RPMI7951 (cell line): ENCODE measurements around the gene DNMT3A. TPM values are rescaled to one million over a fixed set of nuclear protein-coding genes. Genes with fewer than 3 reads are reported as not detected.
"Not testable (repeated sequence)": the region's sequence is repeated elsewhere in the genome, so short reads cannot be mapped to it uniquely, and the experiment has no call there.

Experiments used
- DNase-seq: peaks from one replicate; pipeline ENCODE4 v3.0.0-alpha.2; 2012; ENCODE audit warnings: low read depth
- total RNA-seq: library from RNA; depleted of rRNA; stranded (reverse); fragments of >200 nt; shearing (Covaris generic); gene quantifications from 2 replicates; pipeline ENCODE4 v1.2.3, GENCODE V29; 2014

The DNMT3A gene
- total RNA-seq, 1 experiment from 2014 or later: 1.4 TPM

DNA sequence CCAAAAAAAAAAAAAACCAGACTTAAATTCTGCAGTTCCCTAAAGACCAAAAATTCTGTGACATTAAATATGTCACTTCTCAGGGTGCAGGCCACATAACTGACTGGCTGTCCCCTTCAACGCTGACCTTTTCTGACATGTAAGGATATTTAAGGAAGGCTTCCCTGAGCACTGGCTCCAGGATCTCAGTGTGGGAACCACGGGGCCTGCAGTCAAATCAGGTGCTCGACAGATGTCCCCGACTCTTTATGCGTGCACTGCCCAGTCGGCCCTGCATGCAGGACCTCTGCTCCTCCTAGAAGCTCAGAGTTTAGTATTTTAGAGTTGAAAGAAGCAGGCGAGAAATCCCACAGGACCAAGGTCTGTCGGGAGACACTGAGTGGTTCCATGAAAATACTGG is 104.0 kb downstream of the DNMT3A start:
- no peak for DNase-seq

DNA sequence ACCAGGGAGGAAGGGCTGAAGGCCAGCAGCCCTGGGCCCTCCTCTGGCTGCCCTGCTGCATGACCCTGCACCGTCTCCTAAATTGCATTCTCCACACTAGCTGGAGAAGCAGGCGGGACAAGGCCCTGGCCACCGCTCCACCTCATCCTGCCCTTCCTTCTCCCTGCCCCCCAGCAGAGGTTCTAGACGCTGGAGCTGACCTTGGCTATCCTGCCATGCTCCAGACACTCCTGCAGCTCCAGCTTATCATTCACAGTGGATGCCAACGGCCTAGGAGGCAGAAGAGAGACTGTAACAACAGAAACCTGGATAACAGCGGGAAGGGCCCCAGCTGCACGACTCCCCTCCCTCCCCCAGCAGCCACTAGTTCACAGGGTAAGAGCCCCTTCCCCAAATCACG is 105.0 kb downstream of the DNMT3A start:
- DNase-seq: no peak

DNA sequence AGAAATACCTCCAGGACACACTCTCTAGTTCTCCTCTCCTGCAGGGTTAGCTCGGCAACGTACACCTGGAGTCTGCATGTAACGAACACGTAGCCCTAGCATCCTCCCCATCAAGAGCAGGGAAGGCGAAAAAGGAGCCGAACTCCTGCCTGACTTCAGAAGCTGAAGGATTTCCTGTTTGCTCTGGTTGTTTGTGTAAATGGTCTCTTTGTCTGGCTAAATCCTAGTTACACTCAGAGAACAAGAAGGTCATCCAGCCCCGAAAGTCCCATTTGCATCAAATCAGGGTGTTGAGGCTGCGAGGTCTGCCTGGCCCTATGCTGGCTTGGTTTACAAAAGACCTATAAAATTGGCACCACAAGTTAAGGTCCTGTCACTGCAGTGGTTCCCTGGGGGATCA is 107.0 kb downstream of the DNMT3A start:
- DNase-seq: peak; percentile 16

DNA sequence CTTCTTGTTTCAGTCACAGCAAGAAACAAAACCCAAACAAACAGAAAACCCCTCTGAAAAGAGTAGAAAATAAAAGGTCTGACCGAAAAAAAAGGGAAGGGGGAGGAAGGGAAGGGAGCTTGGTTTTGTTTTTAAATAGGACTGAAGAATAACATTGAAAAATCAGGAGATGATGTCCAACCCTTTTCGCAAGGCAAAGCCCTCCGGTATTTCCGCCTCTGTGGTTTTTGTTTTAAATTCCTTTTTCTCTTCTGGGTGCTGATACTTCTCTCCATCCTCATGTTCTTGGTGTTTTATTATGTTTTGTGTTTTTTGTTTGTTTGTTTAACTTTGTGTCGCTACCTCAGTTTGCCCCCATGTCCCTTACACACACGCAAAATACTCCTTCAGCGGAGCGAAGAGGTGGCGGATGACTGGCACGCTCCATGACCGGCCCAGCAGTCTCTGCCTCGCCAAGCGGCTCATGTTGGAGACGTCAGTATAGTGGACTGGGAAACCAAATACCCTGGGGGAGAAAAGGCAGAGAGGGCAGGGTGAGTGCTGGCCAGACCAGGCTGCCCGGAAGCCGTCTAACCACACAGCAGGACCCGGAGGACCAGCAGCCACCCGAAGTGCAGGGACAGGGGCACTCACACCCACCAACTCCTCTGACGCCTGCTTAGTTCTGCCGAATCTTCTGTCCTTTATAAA is 107.7 kb downstream of the DNMT3A start:
- peak; percentile 71 for DNase-seq

DNA sequence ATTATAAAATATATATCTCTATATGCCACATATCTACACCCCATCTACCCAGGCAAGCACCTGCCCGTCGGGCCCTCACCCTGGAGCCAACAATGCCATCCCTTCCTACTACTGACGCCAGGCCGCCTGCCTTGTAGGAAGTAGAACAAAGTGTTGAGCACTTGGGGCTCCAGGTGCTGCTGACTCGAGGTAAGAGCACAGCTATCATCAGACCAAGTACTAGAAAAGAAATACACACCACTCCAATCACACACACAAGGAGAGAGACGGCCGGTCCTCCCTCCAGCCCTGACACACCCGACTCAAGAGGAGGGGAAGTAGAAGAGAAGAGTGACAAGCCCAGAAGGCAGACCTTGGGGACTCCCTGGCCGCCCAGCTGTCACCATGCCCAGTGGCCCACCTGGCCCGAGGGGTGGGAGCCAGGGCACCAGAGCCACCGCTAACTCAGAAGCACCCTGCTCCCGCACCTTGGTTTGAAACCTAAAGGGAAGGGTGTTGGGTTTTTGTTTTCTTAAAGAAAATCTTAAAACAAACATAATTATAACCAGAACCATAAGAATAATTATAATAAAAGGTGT is 109.4 kb downstream of the DNMT3A start:
- no peak for DNase-seq

DNA sequence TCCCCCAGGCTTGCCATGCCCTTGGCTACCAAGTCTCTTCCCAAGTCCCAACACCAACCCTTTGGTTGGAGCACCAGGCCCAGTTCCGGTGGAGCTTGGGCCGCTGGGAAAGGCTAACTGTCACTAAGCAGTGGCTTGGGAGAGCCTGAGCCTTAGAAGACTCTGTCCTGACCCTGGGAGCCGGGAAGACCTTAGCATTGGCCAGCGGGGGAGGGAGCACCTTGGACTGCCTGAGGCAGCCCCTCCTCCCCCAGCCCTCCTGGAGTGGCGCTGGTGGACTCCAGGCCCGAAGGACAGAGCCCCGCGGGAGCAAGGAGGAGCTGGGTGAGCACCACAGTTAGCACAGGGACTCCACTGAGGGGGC is 110.8 kb downstream of the DNMT3A start:
- DNase-seq: no peak

DNA sequence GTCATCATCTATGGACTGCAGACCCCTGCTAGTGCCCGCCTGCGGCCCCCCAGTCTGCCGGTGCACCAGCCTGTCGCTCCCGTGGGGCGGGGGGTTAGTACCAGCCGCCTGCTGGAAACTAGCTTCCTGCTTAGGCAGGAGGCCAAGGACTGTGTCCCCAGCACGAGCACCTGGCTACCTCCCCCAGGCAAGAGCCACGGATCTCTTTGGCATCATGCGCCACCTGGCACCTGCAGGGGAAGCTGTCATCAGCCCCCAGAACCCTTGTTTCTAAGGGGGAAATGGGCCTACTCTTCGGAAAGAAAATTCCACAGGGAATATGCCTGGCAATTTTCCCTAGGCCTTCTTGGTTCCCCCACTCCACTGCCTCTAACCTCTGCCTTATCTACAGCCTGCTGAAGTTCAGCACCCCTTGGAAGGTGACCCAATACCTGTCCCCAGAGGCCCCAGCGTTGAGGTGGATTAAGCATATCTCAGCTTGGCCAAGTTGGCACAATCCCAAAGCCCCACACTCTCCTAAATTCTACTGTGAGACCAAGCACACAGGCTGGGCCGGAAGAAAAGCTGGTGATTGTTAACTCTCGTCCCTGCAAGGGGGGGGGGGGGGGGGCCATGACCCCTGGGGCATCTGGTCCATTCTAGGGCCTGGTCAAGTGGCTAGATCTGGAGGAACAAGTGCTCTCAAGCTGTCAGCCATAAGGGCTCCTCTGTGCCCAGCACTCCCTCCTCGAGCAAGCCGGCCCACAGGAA is 111.4 kb downstream of the DNMT3A start:
- DNase-seq: no peak

DNA sequence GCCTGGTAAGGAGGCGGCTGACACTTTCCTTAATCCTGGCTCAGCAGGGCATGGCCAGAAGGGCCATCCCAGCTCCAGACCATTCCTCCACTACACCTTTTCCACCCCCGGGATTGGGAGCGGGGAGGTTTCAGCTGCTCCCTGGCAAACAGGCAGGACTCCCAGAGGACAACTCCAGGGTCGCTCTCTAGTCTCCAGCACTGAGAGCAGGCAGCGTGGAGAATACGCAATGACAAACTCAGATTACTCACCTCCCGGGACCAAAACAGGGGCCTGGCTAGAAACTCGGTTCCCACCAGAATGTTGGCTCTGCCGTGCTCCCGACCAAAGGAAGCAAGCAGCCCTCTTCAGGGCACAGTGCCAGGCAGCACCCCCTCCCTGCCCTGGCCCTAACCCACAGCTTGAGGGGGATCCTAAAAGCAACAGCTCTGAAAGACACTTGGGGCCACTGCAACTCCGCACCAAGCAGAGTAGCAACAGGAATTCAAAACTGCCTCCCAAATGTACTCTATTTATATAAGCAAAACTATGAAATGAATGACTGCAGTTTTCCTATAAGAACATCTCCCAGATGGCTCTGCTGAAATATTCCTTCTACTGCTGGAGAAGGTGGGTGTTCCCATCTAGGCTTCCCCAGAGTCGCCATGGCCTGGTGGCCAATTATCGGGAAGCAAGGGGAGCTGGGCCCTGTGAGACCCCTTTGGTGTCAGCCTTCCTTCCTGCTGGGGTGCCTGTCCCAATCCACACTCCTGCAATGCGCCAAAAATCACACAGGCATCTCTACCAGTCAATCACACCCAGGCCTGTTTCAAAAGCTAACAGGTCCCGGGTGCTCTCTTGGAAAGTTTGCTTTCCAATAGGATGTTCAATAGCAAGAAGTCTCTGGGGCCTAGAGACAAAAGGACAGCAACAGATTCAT is 112.2 kb downstream of the DNMT3A start:
- no peak for DNase-seq

DNA sequence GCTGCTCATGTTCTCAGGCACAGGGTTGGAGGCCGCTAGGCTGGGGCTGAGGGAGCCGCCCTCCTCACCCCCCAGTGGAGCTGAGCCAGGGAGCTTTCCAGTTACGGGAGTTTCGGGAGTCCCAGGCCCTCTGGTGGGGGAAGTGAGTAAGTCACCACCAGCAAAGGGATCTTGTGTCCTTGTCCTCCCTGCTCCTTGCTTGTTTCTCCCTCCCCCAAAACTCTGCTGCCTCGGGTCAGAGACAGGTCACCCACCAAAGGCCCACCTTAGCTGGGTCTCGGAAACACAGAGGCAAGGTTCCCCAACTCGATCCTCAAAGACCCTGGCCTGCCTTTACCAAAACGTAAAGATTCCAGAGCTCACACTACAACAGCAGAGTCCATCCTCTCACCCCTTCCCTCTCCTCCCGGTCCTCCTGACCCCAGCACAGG is 112.9 kb downstream of the DNMT3A start:
- DNase-seq: peak; percentile 78

DNA sequence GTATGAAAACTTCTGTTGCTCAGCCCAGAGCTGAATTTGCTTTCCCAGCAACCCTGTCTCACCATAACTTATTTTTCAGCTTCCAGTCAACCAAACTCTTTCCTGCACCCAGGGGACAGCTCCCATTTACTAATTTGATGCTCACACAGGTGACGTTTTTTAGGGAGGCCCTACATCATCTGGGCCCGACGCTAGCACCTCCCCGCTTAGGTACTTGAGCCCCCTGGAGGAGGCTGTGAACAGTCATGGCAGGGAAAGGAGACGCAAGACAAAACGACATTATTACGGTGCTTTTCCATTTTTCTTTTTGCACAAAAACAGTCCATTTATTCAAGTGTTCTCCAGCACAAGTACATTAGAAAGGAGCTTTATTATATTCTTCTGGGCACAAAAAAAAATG is 114.1 kb downstream of the DNMT3A start:
- no peak for DNase-seq

DNA sequence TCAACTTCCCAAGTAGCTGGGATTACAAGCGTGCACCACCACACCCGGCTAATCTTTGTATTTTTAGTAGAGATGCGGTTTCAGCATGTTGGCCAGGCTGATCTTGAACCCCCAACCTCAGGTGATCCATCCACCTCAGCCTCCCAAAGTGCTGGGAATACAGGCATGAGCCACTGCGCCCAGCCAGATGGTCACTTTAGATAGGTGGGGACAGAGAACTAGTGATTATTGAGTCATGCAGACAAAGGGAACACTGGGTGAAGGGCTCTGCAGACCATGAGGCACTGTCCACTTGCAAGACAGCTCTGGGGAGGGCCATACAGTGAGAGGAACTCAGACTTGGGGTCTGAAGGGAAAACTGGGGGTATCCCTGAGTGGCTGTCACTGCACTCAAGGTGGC is 114.9 kb downstream of the DNMT3A start:
- no peak for DNase-seq

DNA sequence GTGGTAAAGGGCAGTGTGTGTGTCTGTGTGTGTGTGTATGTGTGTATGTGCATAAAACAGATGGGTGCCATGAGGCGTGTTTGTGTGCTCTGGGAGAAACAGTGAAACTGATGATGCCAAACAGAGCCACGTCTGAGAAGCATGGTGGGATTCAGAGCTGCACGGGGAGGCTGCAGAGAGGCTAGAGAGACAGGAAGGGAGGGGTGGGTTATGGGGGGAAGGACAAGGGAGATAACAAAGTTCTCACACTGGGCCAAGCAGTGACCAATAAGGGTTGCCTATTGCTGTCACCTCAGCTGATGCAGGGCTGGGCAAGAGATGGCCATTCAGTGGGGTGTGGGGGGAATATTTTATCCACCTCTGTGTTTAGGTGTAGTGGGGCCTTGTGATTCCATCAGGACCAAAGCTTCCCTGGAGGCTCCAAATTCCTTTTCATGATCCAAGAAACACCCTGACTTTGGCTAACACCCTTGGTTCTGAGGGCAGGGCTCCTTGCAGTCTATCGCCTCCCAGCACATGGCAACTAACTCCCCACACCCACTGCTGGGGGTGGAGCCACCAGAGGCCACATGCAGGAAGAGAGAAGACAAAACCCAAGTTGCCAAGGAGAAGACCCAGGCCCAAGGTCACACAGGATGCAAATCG is 119.1 kb downstream of the DNMT3A start:
- DNase-seq: no peak

DNA sequence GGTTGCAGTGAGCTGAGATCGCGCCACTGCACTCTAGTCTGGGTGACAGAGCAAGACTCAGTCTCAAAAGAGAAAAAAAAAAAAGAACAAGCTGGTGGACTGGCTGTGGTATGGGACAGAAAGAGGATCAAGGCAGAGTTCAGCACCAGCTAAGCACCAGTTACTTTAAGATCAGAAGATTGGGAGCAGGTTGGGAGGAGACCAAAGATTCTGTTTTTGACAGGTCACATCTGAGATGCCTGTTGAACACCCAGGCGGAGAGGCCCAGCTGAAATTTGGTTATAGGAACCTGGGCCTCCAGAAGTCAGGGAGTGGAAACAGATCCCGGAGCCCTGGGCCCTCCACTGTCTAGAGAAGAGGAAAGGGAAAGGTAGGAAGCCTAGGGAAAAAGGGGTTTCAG is 120.1 kb downstream of the DNMT3A start:
- no peak for DNase-seq

DNA sequence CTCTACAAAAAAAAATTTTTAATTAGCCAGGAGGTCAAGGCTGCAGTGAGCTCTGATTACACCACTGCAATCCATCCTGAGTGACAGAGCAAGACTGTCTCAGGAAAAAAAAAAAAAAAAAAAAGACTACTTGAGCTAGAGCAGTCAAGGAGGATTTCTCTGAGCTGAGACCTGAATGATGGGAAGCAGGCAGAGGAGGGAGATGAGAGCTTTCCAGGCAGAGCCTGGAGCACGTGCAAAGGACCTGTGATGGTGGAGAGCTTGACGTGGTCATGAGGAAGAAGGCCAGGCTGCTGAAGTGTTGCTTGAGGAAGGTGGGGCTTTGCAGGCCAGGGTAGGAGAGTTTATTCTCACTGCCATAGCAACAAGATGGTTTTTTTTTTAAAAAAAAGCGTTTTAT is 121.4 kb downstream of the DNMT3A start:
- no peak for DNase-seq

DNA sequence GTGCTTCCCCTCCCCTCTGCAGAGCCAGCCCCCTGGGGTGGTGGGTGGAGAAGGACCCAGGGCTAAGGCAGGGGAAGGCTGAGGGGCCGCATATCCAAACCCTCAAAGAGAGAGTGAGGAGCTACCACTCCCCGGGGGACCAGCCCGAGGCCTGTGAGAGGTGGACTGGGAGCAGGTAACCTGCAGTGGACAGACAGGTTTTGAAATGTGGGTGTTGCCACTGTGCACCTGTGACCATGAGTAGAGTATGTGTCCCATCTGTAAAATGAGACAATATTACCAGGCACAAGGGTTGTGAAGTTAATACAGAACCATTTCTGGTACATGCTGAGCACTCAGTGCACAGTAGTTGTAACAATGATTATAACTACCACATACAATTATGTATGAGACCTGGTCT is 122.1 kb downstream of the DNMT3A start:
- DNase-seq: no peak

DNA sequence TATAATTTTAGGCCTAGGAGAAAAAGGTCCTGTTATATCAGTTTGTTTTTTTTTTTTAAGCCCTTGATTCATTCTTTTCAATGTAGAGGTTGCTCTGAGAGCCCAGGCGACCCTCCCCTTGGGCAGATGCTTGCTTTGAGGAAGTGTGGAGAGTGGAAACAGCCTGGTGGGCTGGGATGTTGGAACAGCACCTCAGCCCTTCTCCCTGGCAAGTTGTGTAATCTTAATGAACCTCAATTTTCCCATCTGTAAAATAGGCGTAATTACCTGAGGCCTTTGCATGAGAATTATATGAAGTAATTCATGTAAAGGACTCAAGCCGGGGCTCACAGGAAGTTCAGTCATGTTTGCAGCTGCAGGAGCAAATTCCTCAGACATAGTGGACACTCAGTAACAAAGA is 123.6 kb downstream of the DNMT3A start:
- DNase-seq: no peak

DNA sequence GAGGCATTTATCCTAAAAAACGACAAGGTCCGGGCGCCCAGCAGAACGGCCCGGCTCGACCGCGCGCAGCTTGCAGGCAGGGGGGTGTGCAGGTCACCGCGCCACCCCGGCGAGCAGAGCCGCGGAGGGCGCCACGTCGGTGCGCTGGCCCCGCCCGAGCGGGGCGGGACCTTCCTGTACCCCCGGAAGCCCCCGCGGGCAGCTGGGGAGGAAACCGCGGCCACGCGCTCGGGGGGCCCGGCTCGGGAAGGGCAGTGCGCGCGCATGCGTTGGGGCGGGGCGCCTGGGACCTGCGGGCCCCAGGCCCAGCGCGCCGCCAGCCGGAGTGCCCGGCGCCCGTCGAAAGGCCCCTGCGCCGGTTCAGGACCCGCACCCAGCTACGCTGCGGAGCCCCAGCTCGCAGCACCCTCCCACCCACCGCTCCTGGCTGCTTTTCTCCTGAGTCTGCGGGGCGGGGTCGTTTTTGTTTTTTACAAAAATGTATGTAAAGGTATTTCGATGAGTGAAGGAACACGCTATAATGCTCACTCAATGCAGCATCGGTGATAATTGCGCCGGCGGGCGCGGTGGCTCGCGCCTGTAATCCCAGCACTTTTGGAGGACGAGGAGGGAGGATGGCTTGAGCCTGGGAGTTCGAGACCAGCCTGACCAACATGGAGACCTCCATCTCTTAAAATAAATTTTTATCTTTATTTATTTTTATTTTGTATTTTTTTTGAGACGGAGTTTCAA is 125.6 kb downstream of the DNMT3A start:
- peak; percentile 45 for DNase-seq

DNA sequence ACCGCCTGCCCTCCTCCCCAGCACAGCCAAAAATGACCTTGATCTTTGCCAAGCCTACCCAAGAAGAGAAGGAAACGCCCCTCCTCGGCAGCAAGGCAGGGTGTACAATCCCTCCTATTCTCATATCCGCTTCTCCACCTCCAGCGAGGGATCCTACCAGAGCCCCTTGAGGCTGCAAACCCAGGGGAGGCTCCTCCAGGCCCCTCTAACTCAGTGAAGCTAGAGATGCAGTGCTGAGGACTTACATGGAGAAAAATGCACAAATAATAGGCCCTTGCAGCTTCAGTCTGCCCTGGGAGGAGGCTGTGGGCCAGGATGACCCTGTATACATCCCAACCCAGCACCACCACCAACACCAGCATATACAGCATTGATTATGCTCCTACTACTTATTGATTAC is 126.5 kb downstream of the DNMT3A start:
- no peak for DNase-seq

DNA sequence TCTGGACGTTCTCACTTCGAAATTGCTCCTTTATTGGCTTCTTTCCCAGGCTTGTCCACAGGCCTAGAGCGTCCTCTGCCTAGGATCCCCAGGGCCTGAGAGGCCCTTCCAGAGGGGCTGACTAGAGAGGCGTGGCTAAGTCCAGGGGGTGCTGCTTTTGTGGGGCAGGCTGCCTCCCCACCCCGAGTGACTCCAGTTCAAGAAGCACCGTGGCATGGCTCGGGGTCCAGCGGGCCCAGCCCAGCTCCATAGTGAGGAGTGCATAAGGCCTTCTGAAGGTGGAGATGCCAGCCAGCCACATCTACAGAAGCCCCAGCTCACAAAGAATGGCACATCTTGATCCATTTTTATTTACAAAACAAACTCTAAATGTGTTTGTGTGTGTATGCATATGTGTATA is 128.5 kb downstream of the DNMT3A start:
- DNase-seq: no peak

DNA sequence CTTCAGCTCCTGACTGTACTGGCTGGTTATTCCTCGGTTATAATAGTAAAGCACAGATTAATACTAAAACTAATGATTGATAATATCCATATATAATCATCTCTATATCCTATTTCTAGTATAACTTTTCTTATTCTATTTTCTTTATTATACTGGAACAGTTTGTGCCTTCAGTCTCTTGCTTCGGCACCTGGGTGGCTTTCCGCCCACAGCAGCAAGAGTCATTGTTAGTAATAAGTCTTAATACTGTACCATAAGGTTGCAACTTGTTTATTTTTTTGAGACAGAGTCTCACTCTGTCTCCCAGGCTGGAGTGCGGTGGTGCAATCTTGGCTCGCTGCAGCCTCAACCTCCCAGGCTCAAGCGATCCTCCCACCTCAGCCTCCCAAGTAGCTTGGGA is 130.8 kb downstream of the DNMT3A start:
- DNase-seq: not testable (repeated sequence)

DNA sequence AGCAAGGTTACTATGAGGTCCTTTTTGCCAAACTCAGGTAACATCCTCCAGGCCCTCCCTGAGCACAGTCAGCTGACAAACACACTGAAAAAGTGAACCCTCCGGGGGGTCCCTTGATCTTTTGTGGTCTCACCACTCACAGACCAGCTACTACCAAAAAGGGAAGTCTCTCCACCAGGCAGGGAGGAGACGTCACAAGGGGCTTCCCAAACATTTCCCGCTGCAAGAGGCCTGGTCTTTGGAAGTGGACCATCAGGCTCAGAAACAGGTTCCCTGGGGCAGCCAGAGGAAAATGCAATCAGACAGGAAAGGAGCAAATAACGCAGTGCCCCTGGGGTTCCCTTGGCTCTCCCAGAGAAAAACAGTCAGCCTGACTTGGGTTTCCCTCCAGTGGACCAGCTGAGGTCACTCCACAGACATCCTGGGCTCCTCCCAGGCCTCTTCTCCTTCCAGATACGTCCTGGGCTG is 134.6 kb downstream of the DNMT3A start:
- DNase-seq: no peak
